Gastroesophageal sphincter (tissue), 3 donors: Measurements from ENCODE around the gene SENP7.

ENCODE experiments used
- CTCF ChIP-seq, 4 experiments: fragments of 200-600 bp in 2 of 4; fragments of 450-650 bp in 2 of 4; sonication (generic) in 1 of 4; IDR thresholded peaks; one replicate each; pipeline ENCODE4 v1.5.1; 2017 to 2019; ENCODE audit warnings: antibody characterized with exemption in 4 of 4, mild to moderate bottlenecking in 2 of 4, moderate library complexity in 2 of 4
- EP300 ChIP-seq: sonication (generic); formaldehyde crosslinking; IDR thresholded peaks from one replicate; pipeline ENCODE4 v1.6.1; 2017; ENCODE audit warnings: antibody characterized with exemption, mild to moderate bottlenecking
- POLR2A ChIP-seq, 2 donors: fragments of 450-650 bp; IDR thresholded peaks; one replicate each; pipeline ENCODE4 v1.6.1; 2017; ENCODE audit warnings: antibody characterized with exemption in 2 of 2, mild to moderate bottlenecking in 2 of 2, moderate library complexity in 1 of 2

- no peak for TF ChIP-seq POLR2A (IDR thresholded peaks at IDR 0.05)
- no peak for TF ChIP-seq CTCF (IDR thresholded peaks at IDR 0.05)
- no peak for TF ChIP-seq EP300
These were observed 18.6 kb upstream of the SENP7 start for GRCh38 chr3:101531473-101532086.
